ENCODE measurements around the gene SLC16A9. TPM values are rescaled to one million over a fixed set of nuclear protein-coding genes. Genes with fewer than 3 reads are reported as not detected.

The SLC16A9 gene
- total RNA-seq, 1 donor from 2014 or later: 2.9 TPM

- no peak for TF ChIP-seq CTCF (IDR thresholded peaks at IDR 0.05)
- Histone ChIP-seq H3K27me3 (no peaks in the 10 kb centered on the region), H3K4me1 (peaks cover 0 to 3% of the 10 kb centered on the region in 2 donors), H3K4me3 (no peak overlapping the region), H3K27ac (no peak overlapping the region), H3K36me3 (no peaks in the 10 kb centered on the region), H3K9me3 (no peaks in the 10 kb centered on the region)
- intact Hi-C loops (cut with DNase I): loop anchor here (2.0 to 10.0 kb wide), 8 partner anchors 82 to 843 kb away; partner anchors contain the start of genes CCDC6 and SLC16A9
- no peak for DNase-seq (ENCODE audit: low spot score in 2 of 2)
Measured at GRCh38 chr10:59624951-59625350, 84.7 kb downstream of the SLC16A9 start.

- Histone ChIP-seq H3K9me3 (no peaks in the 10 kb centered on the region), H3K4me3 (no peak overlapping the region), H3K36me3 (no peaks in the 10 kb centered on the region), H3K27ac (peak overlapping the region in 1 of 2 donors; percentile 63), H3K4me1 (peaks cover 0 to 3% of the 10 kb centered on the region in 2 donors), H3K27me3 (no peaks in the 10 kb centered on the region)
- intact Hi-C loops (cut with DNase I): loop anchor here (2.0 to 10.0 kb wide), 5 partner anchors 409 to 842 kb away; no protein-coding TSS in a partner anchor
- DNase-seq (ENCODE audit: low spot score in 2 of 2): no peak
- TF ChIP-seq CTCF (IDR thresholded peaks at IDR 0.05): no peak
Measured at GRCh38 chr10:59624136-59624535, 85.5 kb downstream of the SLC16A9 start.

- Histone ChIP-seq H3K4me1 (peaks cover 0 to 6% of the 10 kb centered on the region in 2 donors), H3K27ac (peak overlapping the region; percentile 15 to 63), H3K27me3 (no peaks in the 10 kb centered on the region), H3K9me3 (no peaks in the 10 kb centered on the region), H3K4me3 (peak overlapping the region in 1 of 2 donors; percentile 47), H3K36me3 (no peaks in the 10 kb centered on the region)
- TF ChIP-seq CTCF (IDR thresholded peaks at IDR 0.05): no peak
- no peak for DNase-seq (ENCODE audit: low spot score in 2 of 2)
- intact Hi-C loops (cut with DNase I): loop anchor here (2.0 to 10.0 kb wide), 5 partner anchors 409 to 841 kb away; no protein-coding TSS in a partner anchor
Measured at GRCh38 chr10:59623133-59624121, 86.2 kb downstream of the SLC16A9 start.

- no peak overlapping the region for H3K4me3 ChIP-seq
- no peak for DNase-seq (ENCODE audit: low spot score in 2 of 2)
- no peaks in the 10 kb centered on the region for H3K36me3 ChIP-seq
- H3K27me3 ChIP-seq: no peaks in the 10 kb centered on the region
- TF ChIP-seq CTCF (IDR thresholded peaks at IDR 0.05): peak; percentile 48 to 58 (median 54)
- no peak overlapping the region for H3K27ac ChIP-seq
- peaks cover 0 to 10% of the 10 kb centered on the region in 2 donors for H3K4me1 ChIP-seq
- intact Hi-C loops (cut with DNase I): loop anchor here (1.0 to 10.0 kb wide), 5 partner anchors 382 to 840 kb away; no protein-coding TSS in a partner anchor
- H3K9me3 ChIP-seq: no peaks in the 10 kb centered on the region
Measured at GRCh38 chr10:59622320-59623132, 87.1 kb downstream of the SLC16A9 start.

GRCh38 chr10:59621771-59622170 is 87.9 kb downstream of the SLC16A9 start:
- H3K4me1 ChIP-seq: peaks cover 0 to 10% of the 10 kb centered on the region in 2 donors
- H3K27me3 ChIP-seq: no peaks in the 10 kb centered on the region
- H3K9me3 ChIP-seq: no peaks in the 10 kb centered on the region
- TF ChIP-seq CTCF (IDR thresholded peaks at IDR 0.05): no peak
- H3K4me3 ChIP-seq: no peak overlapping the region
- no peaks in the 10 kb centered on the region for H3K36me3 ChIP-seq
- DNase-seq (ENCODE audit: low spot score in 2 of 2): no peak
- H3K27ac ChIP-seq: no peak overlapping the region
- intact Hi-C loops (cut with DNase I): loop anchor here (1.0 to 10.0 kb wide), 5 partner anchors 381 to 839 kb away; no protein-coding TSS in a partner anchor

All from ascending aorta (tissue), 2 donors.